Endothelial cell of umbilical vein (primary cell): Measurements from ENCODE around the gene ARHGAP22. TPM values are rescaled to one million over a fixed set of nuclear protein-coding genes. Genes with fewer than 3 reads are reported as not detected.

Experiments used
- BruUV-seq: library from RNA; stranded (reverse); fragments of 400-500 nt; replicated peaks from 2 replicates; lab custom pipeline; 2021; lab: Mats Ljungman, UMichigan
- CTCF ChIA-PET: fragments of 300-600, 350-600 bp; sonication (Branson Sonifier 250); formaldehyde crosslinking; loops from one replicate; lab custom pipeline; 2021; ENCODE audit warnings: antibody characterized with exemption, inconsistent platforms; lab: Charles Lee
- POLR2A ChIA-PET: fragments of 300-600, 350-600 bp; sonication (Branson Sonifier 250); formaldehyde crosslinking; loops from one replicate; lab custom pipeline; 2021; ENCODE audit warnings: antibody characterized with exemption, inconsistent platforms; lab: Charles Lee
- DNase-seq: peaks from one replicate; pipeline ENCODE4 v3.0.0-alpha.2; 2011; ENCODE audit warnings: low read depth, low spot score
- FAIRE-seq: peaks from 2 replicates; lab custom pipeline; 2011; peaks lifted over from hg19 to GRCh38; lab: Jason Lieb, UNC
- H2AFZ ChIP-seq: 2 replicates; pipeline ENCODE4 v1.6.0; 2012; ENCODE audit warnings: low read depth, low read length, control low read depth, inconsistent platforms
- H3K27ac ChIP-seq: 2 replicates; pipeline ENCODE4 v1.5.1; 2011; ENCODE audit warnings: low read depth, mild to moderate bottlenecking, control low read depth, low read length, moderate library complexity; ENCODE audit not compliant: insufficient read depth
- H3K27me3 ChIP-seq, 2 experiments: 2 replicates each; pipeline versions ENCODE4 v1.6.0 to v1.6.1; 2011; ENCODE audit warnings: low read length in 2 of 2, mixed read lengths in 1 of 2; ENCODE audit not compliant: control insufficient read depth in 2 of 2, insufficient read depth in 2 of 2
- H3K36me3 ChIP-seq, 2 experiments: 2 replicates in 1 of 2; 3 replicates in 1 of 2; pipeline ENCODE4 v1.5.1; 2011; ENCODE audit warnings: low read length in 2 of 2, mild to moderate bottlenecking in 1 of 2, moderate library complexity in 1 of 2; ENCODE audit not compliant: control insufficient read depth in 2 of 2, insufficient read depth in 2 of 2; ENCODE audit errors: extremely low read depth in 1 of 2
- H3K4me1 ChIP-seq: 3 replicates; pipeline ENCODE4 v1.5.1; 2011; ENCODE audit warnings: mild to moderate bottlenecking, low read length; ENCODE audit not compliant: control insufficient read depth, insufficient read depth; ENCODE audit errors: extremely low read depth
- H3K4me2 ChIP-seq: 2 replicates; pipeline ENCODE4 v1.6.1; 2011; ENCODE audit warnings: low read length, control low read depth, mixed read lengths; ENCODE audit not compliant: insufficient read depth
- H3K4me3 ChIP-seq, 3 experiments: fragments of 200-600 bp in 1 of 3; sonication (generic), shearing (Covaris generic) in 1 of 3; replicated peaks in 1 of 3; 2 replicates each; pipeline ENCODE4 v1.5.1; 2011 to 2016; ENCODE audit warnings: control low read depth in 3 of 3, low read length in 3 of 3, mild to moderate bottlenecking in 2 of 3, inconsistent platforms in 1 of 3, low read depth in 1 of 3, moderate library complexity in 1 of 3; ENCODE audit not compliant: insufficient read depth in 1 of 3
- H3K79me2 ChIP-seq: 2 replicates; pipeline ENCODE4 v1.6.0; 2012; ENCODE audit warnings: low read length, inconsistent platforms; ENCODE audit not compliant: control insufficient read depth, insufficient read depth
- H3K9ac ChIP-seq: replicated peaks from 2 replicates; pipeline ENCODE3; 2011; ENCODE audit warnings: low read length, control low read depth; ENCODE audit not compliant: insufficient read depth; ENCODE audit errors: extremely low read depth
- H3K9me1 ChIP-seq: replicated peaks from 3 replicates; pipeline ENCODE4 v1.6.0; 2011; ENCODE audit warnings: mild to moderate bottlenecking, low read length; ENCODE audit not compliant: control insufficient read depth, insufficient read depth; ENCODE audit errors: extremely low read depth
- H3K9me3 ChIP-seq: replicated peaks from 2 replicates; pipeline ENCODE4 v1.5.1; 2012; ENCODE audit warnings: low read length, inconsistent platforms; ENCODE audit not compliant: control insufficient read depth, insufficient read depth
- H4K20me1 ChIP-seq: replicated peaks from 2 replicates; pipeline ENCODE3; 2011; ENCODE audit warnings: mild to moderate bottlenecking, low read length; ENCODE audit not compliant: control insufficient read depth, insufficient read depth; ENCODE audit errors: extremely low read depth
- EZH2 ChIP-seq: IDR thresholded peaks from 2 replicates; pipeline ENCODE4 v1.6.1; 2012; ENCODE audit warnings: borderline replicate concordance, low read depth, mild to moderate bottlenecking, moderate library complexity, low read length, inconsistent platforms; ENCODE audit not compliant: severe bottlenecking
- FOS ChIP-seq: IDR thresholded peaks from 2 replicates; pipeline ENCODE4 v1.6.1; 2011; ENCODE audit warnings: mild to moderate bottlenecking, low read length, moderate library complexity, borderline replicate concordance; ENCODE audit not compliant: insufficient read depth
- GATA2 ChIP-seq: IDR thresholded peaks from 2 replicates; pipeline ENCODE4 v1.7.0; 2011; ENCODE audit warnings: low read depth, mild to moderate bottlenecking, moderate library complexity, mixed read lengths, low read length; ENCODE audit not compliant: insufficient read length, insufficient read depth
- JUN ChIP-seq: IDR thresholded peaks from 2 replicates; pipeline ENCODE4 v1.6.1; 2011; ENCODE audit warnings: borderline replicate concordance, low read depth; ENCODE audit not compliant: insufficient read length, insufficient read depth
- MYC ChIP-seq: IDR thresholded peaks from one replicate; pipeline ENCODE4 v1.6.1; 2011; ENCODE audit warnings: mild to moderate bottlenecking, low read depth, low read length
- POLR2A ChIP-seq: IDR thresholded peaks from 2 replicates; pipeline ENCODE4 v1.6.1; 2012; ENCODE audit warnings: low read depth, mild to moderate bottlenecking, control low read depth, low read length
- POLR2AphosphoS5 ChIP-seq: IDR thresholded peaks from 2 replicates; pipeline ENCODE4 v1.6.1; 2012; ENCODE audit warnings: low read depth, mild to moderate bottlenecking, control low read depth, low read length, moderate library complexity; ENCODE audit not compliant: insufficient read depth
- dilution Hi-C: fragments of 300-500 bp; cut with MboI; formaldehyde crosslinking; loops from one replicate; pipeline ENCODE4 v1.15.0; 2019; ENCODE audit warnings: low sequenced_read_pairs; ENCODE audit not compliant: extremely low pct_ligation_motif_present
- intact Hi-C: fragments of 100-400 bp; cut with micrococcal nuclease; formaldehyde crosslinking; loops from one replicate; pipeline ENCODE4 v1.10.0; 2022
- polyA plus RNA-seq, 4 experiments: library from polyadenylated mRNA; depleted of rRNA in 3 of 4; stranded (reverse) in 3 of 4; unstranded in 1 of 4; fragments of >200 nt; gene quantifications; 2 replicates each; pipeline versions ENCODE4 v1.2.1 to v1.2.3, GENCODE V29; 2011 to 2012; ENCODE audit warnings: missing spikeins in 1 of 4
- total RNA-seq: library from RNA; stranded (reverse); gene quantifications from 2 replicates; pipeline ENCODE4 v1.2.3, GENCODE V29; 2021
- TF ChIP-seq, protein P1 (sequence below), 2 donors: IDR thresholded peaks; 1 replicate in 1 of 2; 2 replicates in 1 of 2; pipeline ENCODE4 v1.5.1; 2011; ENCODE audit warnings: low read length in 2 of 2, mild to moderate bottlenecking in 2 of 2, moderate library complexity in 2 of 2, control low read depth in 1 of 2, inconsistent platforms in 1 of 2, low read depth in 1 of 2; ENCODE audit not compliant: insufficient read depth in 1 of 2; ENCODE audit errors: extremely low read depth in 1 of 2
- TF ChIP-seq, protein P2 (sequence below): IDR thresholded peaks from 2 replicates; pipeline ENCODE4 v1.6.1; 2011; ENCODE audit not compliant: insufficient read depth, insufficient read length

Gene ARHGAP22
- total and polyA plus RNA-seq, 2 donors (not counting 3 experiments of a cell fraction or from before 2014, with no cell fraction given) = 8.6 to 50.3 TPM

DNA sequence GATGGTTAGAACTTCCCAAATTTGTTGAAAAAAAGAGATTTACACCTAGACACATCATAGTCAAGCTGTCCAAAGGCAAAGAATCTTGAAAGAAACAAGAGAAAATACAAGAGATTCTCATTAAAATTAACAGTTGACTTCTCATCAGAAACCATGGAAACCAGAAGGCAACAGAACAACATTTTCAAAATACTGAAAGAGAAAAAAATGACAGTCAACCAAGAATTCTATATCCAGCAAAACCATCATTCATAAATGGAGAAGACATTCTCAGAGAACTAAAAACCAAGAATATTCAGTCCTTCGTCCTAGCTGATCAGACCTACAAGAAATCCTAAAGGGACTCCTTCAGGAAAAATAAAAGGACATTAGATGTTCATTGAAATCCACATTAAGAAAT is 90.6 kb downstream of the ARHGAP22 start:
- dilution Hi-C loops (no loop called here), intact Hi-C loops (no loop called here)
- Histone ChIP-seq H4K20me1 (no peaks in the 10 kb centered on the region), H3K36me3 (no peaks in the 10 kb centered on the region), H3K79me2 (peaks cover 79% of the 10 kb centered on the region), H3K4me3 (no peak overlapping the region), H3K9me3 (peaks cover 2% of the 10 kb centered on the region), H3K4me1 (peaks cover 7% of the 10 kb centered on the region), H3K4me2 (no peak overlapping the region), H2AFZ (no peak overlapping the region), H3K27me3 (no peaks in the 10 kb centered on the region), H3K9me1 (no peaks in the 10 kb centered on the region), H3K9ac (no peak overlapping the region), H3K27ac (no peak overlapping the region)
- TF ChIP-seq EZH2 = no peak
- TF ChIP-seq, protein P1, sequence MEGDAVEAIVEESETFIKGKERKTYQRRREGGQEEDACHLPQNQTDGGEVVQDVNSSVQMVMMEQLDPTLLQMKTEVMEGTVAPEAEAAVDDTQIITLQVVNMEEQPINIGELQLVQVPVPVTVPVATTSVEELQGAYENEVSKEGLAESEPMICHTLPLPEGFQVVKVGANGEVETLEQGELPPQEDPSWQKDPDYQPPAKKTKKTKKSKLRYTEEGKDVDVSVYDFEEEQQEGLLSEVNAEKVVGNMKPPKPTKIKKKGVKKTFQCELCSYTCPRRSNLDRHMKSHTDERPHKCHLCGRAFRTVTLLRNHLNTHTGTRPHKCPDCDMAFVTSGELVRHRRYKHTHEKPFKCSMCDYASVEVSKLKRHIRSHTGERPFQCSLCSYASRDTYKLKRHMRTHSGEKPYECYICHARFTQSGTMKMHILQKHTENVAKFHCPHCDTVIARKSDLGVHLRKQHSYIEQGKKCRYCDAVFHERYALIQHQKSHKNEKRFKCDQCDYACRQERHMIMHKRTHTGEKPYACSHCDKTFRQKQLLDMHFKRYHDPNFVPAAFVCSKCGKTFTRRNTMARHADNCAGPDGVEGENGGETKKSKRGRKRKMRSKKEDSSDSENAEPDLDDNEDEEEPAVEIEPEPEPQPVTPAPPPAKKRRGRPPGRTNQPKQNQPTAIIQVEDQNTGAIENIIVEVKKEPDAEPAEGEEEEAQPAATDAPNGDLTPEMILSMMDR (IDR thresholded peaks at IDR 0.05; ENCODE audit: extremely low read depth in 1 of 2, insufficient read depth in 1 of 2, low read depth in 1 of 2, low read length in 2 of 2) = no peak
- TF ChIP-seq MYC = no peak
- no peak for TF ChIP-seq POLR2AphosphoS5
- TF ChIP-seq POLR2A = no peak
- TF ChIP-seq GATA2 = no peak
- TF ChIP-seq, protein P2, sequence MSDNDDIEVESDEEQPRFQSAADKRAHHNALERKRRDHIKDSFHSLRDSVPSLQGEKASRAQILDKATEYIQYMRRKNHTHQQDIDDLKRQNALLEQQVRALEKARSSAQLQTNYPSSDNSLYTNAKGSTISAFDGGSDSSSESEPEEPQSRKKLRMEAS = no peak
- no peak for TF ChIP-seq FOS
- no peak for TF ChIP-seq JUN
- no TSS peak for BruUV-seq
- CTCF ChIA-PET = interaction anchor here (0.7 to 1.7 kb wide), 3 partner anchors 11 to 142 kb away, joined by 3 to 4 read pairs (median 3); no protein-coding TSS in a partner anchor
- FAIRE-seq = no peak
- DNase-seq = no peak
- POLR2A ChIA-PET = no interaction called here
